Left forelimb (tissue), 1 donor: ENCODE data around the gene CD7.

ENCODE experiments used
- DNase-seq: peaks from one replicate; pipeline ENCODE4 v3.0.0-alpha.2; 2018; ENCODE audit warnings: low spot score

Gene CD7

GRCh38 chr17:82298538-82299421 is 18.6 kb downstream of the CD7 start:
- DNase-seq: no peak

DNA sequence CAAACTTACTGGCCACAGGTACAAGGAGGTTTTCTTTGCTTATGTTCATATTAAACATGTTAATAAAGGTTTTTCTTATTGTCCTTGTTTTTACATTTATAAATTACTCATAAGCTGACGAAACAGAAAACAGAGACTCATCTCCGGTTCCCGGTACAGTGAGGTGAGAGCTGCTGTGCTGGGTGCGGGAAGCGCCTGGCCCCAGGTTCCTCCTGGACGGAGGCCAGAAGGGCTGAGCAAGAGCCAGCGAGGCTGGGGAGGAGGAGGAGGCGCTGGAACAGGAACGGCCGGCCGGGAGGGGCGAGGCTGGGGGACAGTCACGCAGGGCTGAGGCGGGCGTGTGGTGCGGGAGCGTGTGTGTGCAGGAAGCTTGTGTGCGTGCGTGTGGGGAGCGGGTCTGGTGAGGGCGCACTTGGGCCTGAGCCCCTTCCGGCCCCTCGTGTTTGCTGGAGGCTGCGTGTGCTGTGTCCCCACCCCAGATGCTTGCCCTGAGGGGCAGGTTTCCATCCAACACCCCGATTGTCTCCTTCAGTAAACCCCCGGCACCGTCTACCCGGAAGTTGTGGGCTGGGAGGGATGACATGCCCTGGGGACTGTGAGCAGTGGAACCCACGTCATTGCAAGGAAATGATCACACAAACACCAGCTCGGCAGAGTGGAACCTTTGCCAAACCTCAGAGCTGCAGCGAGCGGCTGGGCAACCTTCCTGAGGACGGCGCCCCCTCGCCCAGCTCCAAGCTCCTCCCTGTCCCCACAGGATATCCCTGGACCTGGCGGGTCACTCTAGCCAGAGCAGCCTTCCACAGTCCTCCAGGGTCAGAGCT is 19.5 kb downstream of the CD7 start:
- DNase-seq: peak; percentile 84

GRCh38 chr17:82297280-82297713 is 20.1 kb downstream of the CD7 start:
- DNase-seq: no peak

- DNase-seq: no peak
Observed at GRCh38 chr17:82296511-82297279, 20.7 kb downstream of the CD7 start.

DNA sequence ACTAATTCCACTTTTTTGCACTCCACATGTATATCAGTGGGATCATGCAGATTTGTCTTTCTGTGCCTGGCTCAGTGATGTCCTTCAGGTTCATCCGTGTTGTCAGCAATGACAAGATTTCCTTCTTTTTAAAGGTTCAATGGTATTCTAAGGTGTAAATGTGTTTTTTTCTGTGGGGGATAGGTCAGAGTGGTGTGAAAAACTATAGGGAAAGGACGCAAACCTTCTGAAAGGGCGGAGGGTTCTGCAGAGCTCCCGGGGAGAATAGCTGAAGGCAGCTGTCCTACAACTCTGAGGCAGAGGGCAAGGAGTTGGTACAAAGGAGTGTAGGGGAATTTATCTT is 22.0 kb downstream of the CD7 start:
- DNase-seq: no peak

- DNase-seq: no peak
Observed at GRCh38 chr17:82294064-82294773, 23.2 kb downstream of the CD7 start.

- DNase-seq: peak; percentile 96
Observed at GRCh38 chr17:82292251-82293154, 24.9 kb downstream of the CD7 start.

GRCh38 chr17:82291582-82292250 is 25.7 kb downstream of the CD7 start:
- no peak for DNase-seq

- no peak for DNase-seq
Observed at GRCh38 chr17:82287868-82288801, 29.3 kb downstream of the CD7 start.

GRCh38 chr17:82287013-82287867 is 30.2 kb downstream of the CD7 start:
- DNase-seq: no peak

GRCh38 chr17:82285141-82285540 is 32.3 kb downstream of the CD7 start:
- DNase-seq: no peak

DNA sequence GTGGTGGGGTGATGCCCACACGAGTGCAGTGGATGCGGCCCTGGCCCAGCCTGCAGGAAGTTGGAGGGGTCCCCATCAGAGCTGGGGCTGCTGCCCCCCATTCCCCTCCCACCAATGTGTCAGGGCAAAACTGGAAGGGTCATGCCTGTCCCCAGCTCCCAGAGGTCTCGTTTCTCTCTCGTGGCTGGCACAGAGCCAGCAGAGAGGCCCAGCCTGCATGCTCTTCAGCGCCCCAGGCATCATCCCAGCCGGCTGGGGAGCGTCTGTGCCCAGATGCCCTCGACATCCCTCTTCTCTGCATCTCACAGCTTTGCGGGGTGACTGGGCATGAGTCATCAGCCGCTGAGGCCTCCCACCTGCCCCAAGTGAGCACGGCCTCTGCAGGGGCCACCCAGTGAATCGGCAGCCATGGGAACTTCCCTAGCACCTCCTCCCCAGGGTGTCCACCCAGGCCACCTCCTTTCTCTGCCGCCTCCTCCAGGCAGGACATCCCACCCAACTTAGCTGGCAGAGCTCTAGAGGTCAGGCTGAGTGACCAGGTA is 34.1 kb downstream of the CD7 start:
- DNase-seq: no peak

DNA sequence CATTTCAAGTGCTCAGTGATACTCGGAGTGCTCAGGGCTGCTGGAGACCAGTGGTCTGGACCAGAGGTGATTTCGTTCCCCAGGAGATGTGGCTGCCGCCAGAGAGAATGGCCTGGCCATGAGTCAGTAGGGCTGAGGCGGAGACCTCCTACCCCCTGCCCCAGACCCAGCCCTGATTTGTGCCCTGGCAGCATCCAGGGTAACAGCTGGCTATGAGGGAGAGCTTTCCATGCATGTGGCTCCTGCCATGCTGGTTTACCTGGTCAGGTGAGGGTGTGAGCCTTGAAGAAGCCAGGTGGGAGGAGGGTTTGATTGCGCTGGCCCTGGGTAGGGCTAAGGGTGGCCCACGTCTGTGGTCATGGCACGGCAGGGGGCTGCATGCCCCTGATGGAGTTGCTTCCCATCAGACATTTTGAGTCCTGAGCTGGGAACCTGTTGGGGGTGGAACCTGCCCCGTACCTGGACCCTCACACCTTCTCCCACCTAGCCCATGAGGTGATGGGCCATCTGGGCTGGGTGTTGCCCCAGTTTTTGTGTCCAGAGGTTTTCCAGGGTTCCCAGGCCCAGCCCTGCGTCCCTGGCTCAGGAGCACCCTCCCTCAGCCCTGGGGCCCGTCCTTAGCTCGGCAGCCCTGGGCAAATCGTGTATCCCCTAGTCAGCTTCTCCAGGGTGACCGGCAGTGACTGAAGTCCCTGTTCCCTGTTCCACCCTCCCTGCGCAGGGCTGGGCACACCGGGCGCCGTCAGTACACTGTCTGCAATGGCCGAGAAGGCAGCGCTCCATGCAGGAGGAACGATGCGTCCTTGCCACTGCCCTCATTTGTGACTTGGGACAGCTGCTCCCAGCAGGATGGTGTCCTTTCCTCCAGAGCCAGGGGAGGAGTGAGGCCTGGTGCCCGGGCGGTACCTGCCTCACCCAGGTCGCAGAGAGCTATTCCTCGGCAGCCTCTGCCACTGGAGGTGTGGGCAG is 34.9 kb downstream of the CD7 start:
- no peak for DNase-seq

GRCh38 chr17:82281502-82282238 is 35.7 kb downstream of the CD7 start:
- DNase-seq: no peak

DNA sequence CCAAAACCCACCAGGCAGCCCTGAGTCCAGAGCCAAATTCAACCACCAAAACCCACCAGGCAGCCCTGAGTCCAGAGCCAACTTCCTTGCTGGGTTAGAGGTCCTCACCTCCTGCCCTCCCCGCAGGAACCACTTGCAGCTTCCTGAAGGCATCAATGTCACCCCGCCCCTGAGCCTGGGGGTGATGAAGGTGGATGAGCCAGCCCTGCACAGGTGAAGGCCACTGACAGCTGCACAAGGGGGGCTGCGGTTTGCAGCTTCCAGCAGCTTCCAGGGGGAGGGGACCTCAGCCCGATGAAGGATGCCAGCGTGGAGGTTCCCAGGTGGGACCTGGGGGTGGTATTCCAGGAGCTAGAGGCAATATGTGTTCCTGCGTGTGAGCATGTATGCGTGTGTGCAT is 36.3 kb downstream of the CD7 start:
- DNase-seq: no peak

DNA sequence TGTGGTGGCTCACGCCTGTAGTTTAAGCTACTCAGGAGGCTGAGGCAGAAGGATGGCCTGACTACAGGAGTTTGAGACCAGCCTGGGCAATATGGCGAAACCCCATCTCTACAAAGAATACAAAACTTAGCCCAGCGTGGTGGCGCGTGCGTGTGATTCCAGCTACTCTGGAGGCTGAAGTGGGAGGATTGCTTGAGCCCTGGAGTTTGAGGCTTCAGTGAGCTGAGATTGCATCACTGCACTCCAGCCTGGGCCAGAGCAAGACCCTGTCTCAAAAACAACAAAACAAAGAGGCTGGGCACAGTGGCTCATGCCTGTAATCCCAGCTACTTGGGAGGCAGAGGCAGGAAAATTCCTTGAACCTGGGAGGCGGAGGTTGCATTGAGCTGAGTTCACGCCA is 36.9 kb downstream of the CD7 start:
- DNase-seq: no peak
